OCI-LY7 (cell line): Measurements from ENCODE around the gene RUVBL2. TPM values are rescaled to one million over a fixed set of nuclear protein-coding genes. Genes with fewer than 3 reads are reported as not detected.
"Not testable (repeated sequence)": the region's sequence is repeated elsewhere in the genome, so short reads cannot be mapped to it uniquely, and the experiment has no call there.

Experiments used
- BruUV-seq: library from RNA; stranded (reverse); fragments of 400-500 nt; replicated peaks from 2 replicates; lab custom pipeline; 2021; lab: Mats Ljungman, UMichigan
- CTCF ChIA-PET: fragments of 300-600 bp; sonication (Branson Sonifier 250); formaldehyde crosslinking; loops from one replicate; lab custom pipeline; 2022; ENCODE audit warnings: antibody characterized with exemption; ENCODE audit not compliant: unreplicated experiment; lab: Charles Lee
- POLR2A ChIA-PET: fragments of 300-600 bp; sonication (Branson Sonifier 250); formaldehyde crosslinking; loops from one replicate; lab custom pipeline; 2022; ENCODE audit warnings: antibody characterized with exemption; lab: Charles Lee
- DNase-seq: peaks from one replicate; pipeline ENCODE4 v3.0.0-alpha.2; 2015; ENCODE audit warnings: low spot score
- H2AFZ ChIP-seq: fragments of 200-600 bp; sonication (generic), shearing (Covaris generic); 2 replicates; pipeline ENCODE4 v1.6.1; 2014; ENCODE audit warnings: mild to moderate bottlenecking, antibody characterized with exemption, low read length, moderate library complexity
- H3K27ac ChIP-seq: fragments of 200-600 bp; sonication (generic); 2 replicates; pipeline ENCODE4 v1.5.1; 2014; ENCODE audit warnings: mixed run types, low read depth, mild to moderate bottlenecking, moderate library complexity, low read length, inconsistent platforms; ENCODE audit not compliant: poor library complexity, severe bottlenecking
- H3K36me3 ChIP-seq: fragments of 200-600 bp; sonication (generic); 2 replicates; pipeline ENCODE4 v1.6.1; 2014; ENCODE audit warnings: mild to moderate bottlenecking, antibody characterized with exemption, low read length, moderate library complexity, mixed read lengths; ENCODE audit not compliant: insufficient read depth
- H3K4me1 ChIP-seq: fragments of 200-600 bp; sonication (generic); 2 replicates; pipeline ENCODE4 v1.5.1; 2014; ENCODE audit warnings: mild to moderate bottlenecking, low read length; ENCODE audit not compliant: insufficient read depth, poor library complexity, severe bottlenecking
- H3K4me2 ChIP-seq: fragments of 200-600 bp; sonication (generic); 2 replicates; pipeline ENCODE4 v1.6.1; 2014; ENCODE audit warnings: mild to moderate bottlenecking, low read length
- H3K4me3 ChIP-seq: fragments of 200-600 bp; sonication (generic); 2 replicates; pipeline ENCODE4 v1.5.1; 2014; ENCODE audit warnings: mild to moderate bottlenecking, low read depth, low read length; ENCODE audit not compliant: poor library complexity, severe bottlenecking
- H3K79me2 ChIP-seq: fragments of 200-600 bp; sonication (generic); 2 replicates; pipeline ENCODE4 v1.6.1; 2016; ENCODE audit warnings: low read depth, mild to moderate bottlenecking, low read length, moderate library complexity, mixed read lengths; ENCODE audit not compliant: insufficient read depth
- H3K9me2 ChIP-seq: fragments of 200-600 bp; sonication (generic); 2 replicates; pipeline ENCODE4 v1.6.1; 2016; ENCODE audit warnings: mild to moderate bottlenecking, low read length, mixed read lengths; ENCODE audit not compliant: insufficient read depth
- H3K9me3 ChIP-seq: fragments of 200-600 bp; sonication (generic); 2 replicates; pipeline ENCODE4 v1.6.1; 2014; ENCODE audit warnings: mild to moderate bottlenecking, mixed run types, low read length, mixed read lengths
- H4K20me1 ChIP-seq: fragments of 200-600 bp; sonication (generic); 2 replicates; pipeline ENCODE4 v1.6.1; 2014; ENCODE audit warnings: mild to moderate bottlenecking, antibody characterized with exemption, low read length, moderate library complexity, mixed read lengths; ENCODE audit not compliant: insufficient read depth
- CTCF ChIP-seq: fragments of 200-600 bp; sonication (generic); conservative IDR thresholded peaks from 2 replicates; pipeline ENCODE4 v1.5.1; 2014; ENCODE audit warnings: mild to moderate bottlenecking, antibody characterized with exemption, low read length, moderate library complexity, mixed read lengths
- EZH2phosphoT487 ChIP-seq: fragments of 200-600 bp; sonication (generic); IDR thresholded peaks from 2 replicates; pipeline ENCODE4 v1.6.1; 2018; ENCODE audit warnings: low read depth, borderline replicate concordance, mild to moderate bottlenecking, mixed run types, antibody characterized with exemption, low read length, moderate library complexity, mixed read lengths
- intact Hi-C: fragments of 100-400 bp; cut with micrococcal nuclease; formaldehyde crosslinking; loops from one replicate; pipeline ENCODE4 v1.10.0; 2022; ENCODE audit not compliant: unreplicated experiment
- total RNA-seq, 2 experiments: library from RNA; depleted of rRNA in 1 of 2; stranded (reverse); fragments of >200 nt in 1 of 2; shearing (Covaris generic) in 1 of 2; gene quantifications; 2 replicates each; pipeline ENCODE4 v1.2.3, GENCODE V29; 2014 to 2022

Gene RUVBL2
- total RNA-seq, 2 experiments from 2014 or later = 125 to 265 TPM

GRCh38 chr19:49022116-49022515 is 28.4 kb downstream of the RUVBL2 start:
- H3K4me2 ChIP-seq = no peak overlapping the region
- CTCF ChIA-PET = no interaction called here

GRCh38 chr19:49024233-49024632 is 30.5 kb downstream of the RUVBL2 start, which contains the start of gene CGB3:
TSS of gene CGB3 (minus strand) at chr19:49024333. CDS start at chr19:49023971, 362 bp downstream.
- CTCF ChIA-PET = not testable (repeated sequence)

More at GRCh38 chr19:49022116-49022515, 28.4 kb downstream of the RUVBL2 start:
- no peak overlapping the region for H2AFZ ChIP-seq
- no peaks in the 10 kb centered on the region for H4K20me1 ChIP-seq
- intact Hi-C loops = no loop called here
- H3K36me3 ChIP-seq = no peaks in the 10 kb centered on the region
- no peaks in the 10 kb centered on the region for H3K9me2 ChIP-seq
- H3K27ac ChIP-seq = no peak overlapping the region
- TF ChIP-seq EZH2phosphoT487 (no peak), CTCF (no peak)
- H3K79me2 ChIP-seq = no peaks in the 10 kb centered on the region
- H3K9me3 ChIP-seq = no peaks in the 10 kb centered on the region
- H3K4me1 ChIP-seq = peaks cover 42% of the 10 kb centered on the region
- no peak for DNase-seq
- POLR2A ChIA-PET = interaction anchor here (1.6 kb wide), 1 partner anchor 29 kb away, joined by 5 read pairs; the partner anchor contains the start of genes GYS1 and RUVBL2
- H3K4me3 ChIP-seq = no peak overlapping the region
- BruUV-seq = no TSS peak

GRCh38 chr19:49025088-49025487 is 31.4 kb downstream of the RUVBL2 start:
- H3K27ac ChIP-seq, H3K9me3 ChIP-seq, H3K9me2 ChIP-seq, H3K36me3 ChIP-seq, BruUV-seq, POLR2A ChIA-PET, H2AFZ ChIP-seq, DNase-seq, H3K79me2 ChIP-seq, H3K4me3 ChIP-seq, CTCF ChIA-PET, H4K20me1 ChIP-seq, intact Hi-C loops, H3K4me2 ChIP-seq: not testable (repeated sequence)
- peaks cover 16% of the 10 kb centered on the region for H3K4me1 ChIP-seq

More at GRCh38 chr19:49024233-49024632, 30.5 kb downstream of the RUVBL2 start, which contains the start of gene CGB3:
- intact Hi-C loops, H3K79me2 ChIP-seq, H3K9me2 ChIP-seq, H3K36me3 ChIP-seq, H3K9me3 ChIP-seq, DNase-seq, H3K4me3 ChIP-seq, BruUV-seq, H3K4me2 ChIP-seq, POLR2A ChIA-PET, H2AFZ ChIP-seq, H4K20me1 ChIP-seq, H3K27ac ChIP-seq: not testable (repeated sequence)
- peaks cover 22% of the 10 kb centered on the region for H3K4me1 ChIP-seq

GRCh38 chr19:49025599-49025998 is 31.9 kb downstream of the RUVBL2 start:
- H3K4me3 ChIP-seq, H4K20me1 ChIP-seq, POLR2A ChIA-PET, H3K4me2 ChIP-seq, CTCF ChIA-PET, intact Hi-C loops, H2AFZ ChIP-seq, H3K9me2 ChIP-seq, H3K36me3 ChIP-seq, H3K27ac ChIP-seq, H3K79me2 ChIP-seq, DNase-seq, BruUV-seq, H3K9me3 ChIP-seq: not testable (repeated sequence)
- peaks cover 11% of the 10 kb centered on the region for H3K4me1 ChIP-seq

- DNase-seq, H4K20me1 ChIP-seq, H3K79me2 ChIP-seq, H3K9me3 ChIP-seq, H3K4me3 ChIP-seq, BruUV-seq, H3K27ac ChIP-seq, H3K4me1 ChIP-seq, intact Hi-C loops, H3K36me3 ChIP-seq, H2AFZ ChIP-seq, H3K4me2 ChIP-seq, CTCF ChIA-PET, H3K9me2 ChIP-seq: not testable (repeated sequence)
- POLR2A ChIA-PET = interaction anchor here (0.6 kb wide), 1 partner anchor 327 kb away, joined by 3 read pairs; no protein-coding TSS in a partner anchor
Measured at GRCh38 chr19:49028686-49029085, 35.0 kb downstream of the RUVBL2 start.

- H4K20me1 ChIP-seq, H3K27ac ChIP-seq, BruUV-seq, H3K4me3 ChIP-seq, H3K9me2 ChIP-seq, H3K79me2 ChIP-seq, POLR2A ChIA-PET, H3K4me2 ChIP-seq, H3K36me3 ChIP-seq, intact Hi-C loops, CTCF ChIA-PET, DNase-seq, H3K4me1 ChIP-seq, H3K9me3 ChIP-seq, H2AFZ ChIP-seq: not testable (repeated sequence)
Measured at GRCh38 chr19:49029749-49030148, 36.1 kb downstream of the RUVBL2 start.
